ENCODE data around the gene MAVS. TPM values are rescaled to one million over a fixed set of nuclear protein-coding genes. Genes with fewer than 3 reads are reported as not detected.

MAVS gene
- total and polyA plus RNA-seq, 3 donors from 2014 or later, result 14.5 to 34.6 (median 28.5) TPM

DNA sequence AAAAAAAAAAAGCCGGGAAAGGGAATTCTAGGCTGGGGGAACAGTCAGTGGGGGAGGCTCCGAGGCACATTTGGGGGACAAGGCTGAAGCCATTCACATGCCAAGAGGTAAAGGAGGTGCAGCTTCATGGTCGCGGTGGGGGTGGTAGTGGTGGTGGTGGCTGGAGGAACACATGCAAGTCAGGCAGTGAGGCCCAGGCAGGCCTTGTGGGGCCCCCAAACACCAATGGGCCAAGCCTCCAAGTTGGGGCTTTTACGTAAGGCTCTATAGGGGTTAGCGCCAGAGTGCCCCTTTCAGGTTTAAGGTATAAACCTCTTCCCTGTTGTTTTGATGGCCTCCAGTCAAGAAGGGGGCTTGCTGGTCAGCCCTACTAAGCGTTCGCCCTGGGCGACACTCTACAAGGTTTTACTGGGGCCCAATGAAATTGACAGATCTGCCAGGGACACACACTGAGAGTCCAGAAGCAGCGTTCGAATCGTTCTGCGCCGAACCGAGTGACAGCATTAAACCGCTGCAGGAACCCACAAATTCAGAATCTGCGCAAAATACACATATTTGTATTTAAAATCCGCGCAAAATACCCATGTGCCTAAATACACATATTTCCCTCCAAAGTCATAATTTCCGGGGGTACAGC lies 27.1 kb upstream of the MAVS start:
- intact Hi-C loops (cut with DNase I; ENCODE audit: low total_unique reads), result loop anchor here (2.0 kb wide), 1 partner anchor 33 kb away; the partner anchor contains the start of gene CENPB
- no peaks in the 10 kb centered on the region for H3K36me3 ChIP-seq (ENCODE audit: low read depth, missing control alignments)
- H3K4me1 ChIP-seq, result peaks cover 22% of the 10 kb centered on the region
- H3K27me3 ChIP-seq, result no peaks in the 10 kb centered on the region
- TF ChIP-seq, protein P1, sequence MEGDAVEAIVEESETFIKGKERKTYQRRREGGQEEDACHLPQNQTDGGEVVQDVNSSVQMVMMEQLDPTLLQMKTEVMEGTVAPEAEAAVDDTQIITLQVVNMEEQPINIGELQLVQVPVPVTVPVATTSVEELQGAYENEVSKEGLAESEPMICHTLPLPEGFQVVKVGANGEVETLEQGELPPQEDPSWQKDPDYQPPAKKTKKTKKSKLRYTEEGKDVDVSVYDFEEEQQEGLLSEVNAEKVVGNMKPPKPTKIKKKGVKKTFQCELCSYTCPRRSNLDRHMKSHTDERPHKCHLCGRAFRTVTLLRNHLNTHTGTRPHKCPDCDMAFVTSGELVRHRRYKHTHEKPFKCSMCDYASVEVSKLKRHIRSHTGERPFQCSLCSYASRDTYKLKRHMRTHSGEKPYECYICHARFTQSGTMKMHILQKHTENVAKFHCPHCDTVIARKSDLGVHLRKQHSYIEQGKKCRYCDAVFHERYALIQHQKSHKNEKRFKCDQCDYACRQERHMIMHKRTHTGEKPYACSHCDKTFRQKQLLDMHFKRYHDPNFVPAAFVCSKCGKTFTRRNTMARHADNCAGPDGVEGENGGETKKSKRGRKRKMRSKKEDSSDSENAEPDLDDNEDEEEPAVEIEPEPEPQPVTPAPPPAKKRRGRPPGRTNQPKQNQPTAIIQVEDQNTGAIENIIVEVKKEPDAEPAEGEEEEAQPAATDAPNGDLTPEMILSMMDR (IDR thresholded peaks at IDR 0.05), result no peak
- peak overlapping the region; percentile 67 to 85 for H3K4me3 ChIP-seq
- DNase-seq, result no peak
- WGBS, 2 donors, result 43 to 60% methylated on average over 20 of the region's 20 CpGs
- H3K9me3 ChIP-seq, result no peaks in the 10 kb centered on the region
- peak overlapping the region; percentile 99 for H3K27ac ChIP-seq

DNA sequence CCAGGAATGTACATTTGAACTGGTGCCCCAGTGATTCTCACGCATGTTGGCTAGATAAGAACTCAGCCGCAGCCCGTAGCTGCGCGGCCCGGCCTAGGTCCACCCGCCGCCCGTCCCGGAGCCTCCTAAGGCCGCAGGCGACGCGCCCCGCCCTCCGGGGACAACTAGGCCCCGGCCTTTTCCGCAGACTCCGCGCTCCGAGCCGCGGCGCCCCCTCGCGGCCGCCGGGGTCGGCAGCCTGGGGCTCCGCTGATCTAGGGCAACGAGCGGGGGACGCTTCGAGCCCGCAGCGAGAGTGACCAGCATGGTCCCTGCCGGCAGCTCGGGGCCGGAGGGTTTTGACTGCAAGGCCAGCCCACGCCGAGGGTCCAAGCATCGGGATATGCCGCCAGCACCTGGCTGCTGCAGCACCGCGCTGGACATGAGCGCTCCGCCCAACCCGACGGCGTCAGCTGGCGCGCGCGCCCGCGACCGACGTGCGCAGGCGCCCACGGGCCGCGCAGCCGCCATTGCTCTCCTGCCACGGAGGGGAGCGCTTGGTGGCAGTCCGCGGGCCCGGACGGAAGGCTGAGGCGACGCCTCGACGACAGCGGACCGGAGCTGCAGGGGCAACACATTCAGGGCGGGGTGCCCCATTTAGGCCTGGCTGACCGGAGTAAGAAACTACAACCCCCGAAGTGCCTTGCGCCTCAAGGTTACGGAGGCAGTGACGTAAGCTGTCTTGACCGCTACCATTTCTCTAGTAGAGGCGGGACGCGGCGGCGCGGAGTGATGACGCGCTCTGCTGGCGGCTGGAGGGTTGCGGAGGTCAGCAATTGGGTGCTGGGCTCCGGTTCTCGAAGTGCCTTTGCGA lies 26.4 kb upstream of the MAVS start, which contains the start of gene AP5S1:
TSS of gene AP5S1 (plus strand) at position 500 of the 853 bp plus-strand sequence. CDS start 1,571 bp downstream, outside the sequence.
- Histone ChIP-seq H3K27ac (peak within 1 kb of the TSS; percentile 99), H3K27me3 (no peaks in the 10 kb centered on the region), H3K4me3 (peak within 1 kb of the TSS; percentile 67 to 85), H3K36me3 (ENCODE audit: low read depth, missing control alignments) (no peaks in the 10 kb centered on the region), H3K9me3 (no peaks in the 10 kb centered on the region), H3K4me1 (peaks cover 22% of the 10 kb centered on the region)
- 1% methylated on average over 22 to 61 of the region's 96 CpGs for WGBS, 2 donors
- peak; percentile 24 for TF ChIP-seq POLR2A (IDR thresholded peaks at IDR 0.05)
- TF ChIP-seq, protein P1 (IDR thresholded peaks at IDR 0.05), result peak; percentile 98 to 99 (median 99)
- intact Hi-C loops (cut with DNase I; ENCODE audit: low total_unique reads), result loop anchor here (2.0 kb wide), 1 partner anchor 33 kb away; the partner anchor contains the start of gene CENPB
- DNase-seq, result peak; percentile 99

DNA sequence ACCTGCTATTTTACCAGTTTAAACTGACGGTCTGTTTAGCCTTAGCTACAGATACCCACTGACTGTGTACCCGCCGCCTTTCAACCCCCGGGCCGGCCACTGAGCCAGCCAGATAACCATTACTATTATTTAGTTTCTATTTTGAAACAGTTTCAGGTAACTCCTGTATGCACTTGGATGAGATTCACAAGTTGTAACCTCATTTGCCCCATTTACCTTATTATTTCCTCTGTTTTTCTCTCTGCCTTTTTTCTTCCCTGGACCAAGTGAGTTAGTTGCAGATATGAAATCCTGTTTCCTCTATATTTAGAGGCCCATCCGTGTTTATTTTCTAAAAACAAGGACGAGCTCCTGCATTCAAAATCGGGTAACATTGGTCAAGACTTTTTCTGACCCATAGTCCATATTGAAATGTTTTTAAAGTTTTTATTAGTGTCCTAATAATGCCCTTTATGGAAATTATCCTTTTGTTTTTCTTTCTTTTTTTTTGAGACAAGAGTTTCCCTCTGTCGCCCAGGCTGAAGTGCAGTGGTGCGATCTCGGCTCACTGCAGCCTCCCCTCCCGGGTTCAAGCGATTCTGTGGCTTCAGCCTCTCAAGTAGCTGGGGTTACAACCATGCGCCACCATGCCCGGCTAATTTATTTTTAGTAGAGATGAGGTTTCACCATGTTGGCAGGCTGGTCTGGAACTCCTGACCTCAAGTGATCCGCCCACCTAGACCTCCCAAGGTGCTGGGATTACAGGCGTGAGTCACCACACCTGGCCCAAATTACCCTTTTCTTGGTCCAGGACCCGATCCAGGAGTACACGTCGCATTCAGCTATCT lies 25.5 kb upstream of the MAVS start:
- no peaks in the 10 kb centered on the region for H3K27me3 ChIP-seq
- peaks cover 22% of the 10 kb centered on the region for H3K4me1 ChIP-seq
- TF ChIP-seq, protein P1 (IDR thresholded peaks at IDR 0.05), result no peak
- TF ChIP-seq POLR2A (IDR thresholded peaks at IDR 0.05), result no peak
- H3K9me3 ChIP-seq, result no peaks in the 10 kb centered on the region
- H3K27ac ChIP-seq, result peak overlapping the region; percentile 99
- DNase-seq, result no peak
- H3K36me3 ChIP-seq (ENCODE audit: low read depth, missing control alignments), result no peaks in the 10 kb centered on the region
- intact Hi-C loops (cut with DNase I; ENCODE audit: low total_unique reads), result loop anchor here (2.0 kb wide), 1 partner anchor 34 kb away; the partner anchor contains the start of gene CENPB
- H3K4me3 ChIP-seq, result peak overlapping the region; percentile 67 to 85
- 29 to 31% methylated on average over 20 of the region's 20 CpGs for WGBS, 2 donors

DNA sequence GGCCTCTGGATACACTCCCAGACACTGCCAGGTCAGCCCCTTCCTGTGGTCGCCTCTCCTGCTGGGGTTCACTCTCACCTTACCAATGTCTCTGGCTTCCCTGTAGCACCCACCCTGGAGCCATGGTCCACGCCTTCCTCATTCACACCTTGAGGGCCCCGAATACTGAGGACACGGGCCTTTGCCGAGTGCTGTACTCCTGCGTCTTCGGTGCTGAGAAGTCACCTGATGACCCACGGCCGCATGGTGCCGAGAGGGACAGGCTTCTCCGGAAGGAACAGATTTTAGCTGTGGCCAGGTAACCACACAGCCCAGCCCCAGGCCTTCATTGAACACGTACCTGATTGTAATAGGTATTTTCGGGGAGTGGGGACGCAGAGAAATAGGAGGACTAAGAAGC lies 24.6 kb upstream of the MAVS start:
- H3K9me3 ChIP-seq, result no peaks in the 10 kb centered on the region
- no peaks in the 10 kb centered on the region for H3K36me3 ChIP-seq (ENCODE audit: low read depth, missing control alignments)
- no peaks in the 10 kb centered on the region for H3K27me3 ChIP-seq
- peaks cover 22% of the 10 kb centered on the region for H3K4me1 ChIP-seq
- no peak for DNase-seq
- no peak overlapping the region for H3K27ac ChIP-seq
- 84 to 90% methylated on average over 14 of the region's 14 CpGs for WGBS, 2 donors
- no peak overlapping the region for H3K4me3 ChIP-seq
- TF ChIP-seq, protein P1 (IDR thresholded peaks at IDR 0.05), result no peak
- TF ChIP-seq POLR2A (IDR thresholded peaks at IDR 0.05), result no peak
- intact Hi-C loops (cut with DNase I; ENCODE audit: low total_unique reads), result loop anchor here (2.0 kb wide), 1 partner anchor 35 kb away; the partner anchor contains the start of gene CENPB

Measured in testis (tissue), 3 donors.